Stimulated activated CD4-positive, alpha-beta T cell treated with anti-CD3 and anti-CD28 coated beads, TNF-alpha, amount 100 ng/mL, for 24 hours (primary cell): ENCODE measurements around the gene POLR2E.
"Not testable (repeated sequence)": the region's sequence is repeated elsewhere in the genome, so short reads cannot be mapped to it uniquely, and the experiment has no call there.

Experiments used
- DNase-seq, 3 experiments: peaks; one replicate each; pipeline ENCODE4 v3.0.0-alpha.2; 2020; ENCODE audit warnings: low read depth in 3 of 3

POLR2E gene

DNA sequence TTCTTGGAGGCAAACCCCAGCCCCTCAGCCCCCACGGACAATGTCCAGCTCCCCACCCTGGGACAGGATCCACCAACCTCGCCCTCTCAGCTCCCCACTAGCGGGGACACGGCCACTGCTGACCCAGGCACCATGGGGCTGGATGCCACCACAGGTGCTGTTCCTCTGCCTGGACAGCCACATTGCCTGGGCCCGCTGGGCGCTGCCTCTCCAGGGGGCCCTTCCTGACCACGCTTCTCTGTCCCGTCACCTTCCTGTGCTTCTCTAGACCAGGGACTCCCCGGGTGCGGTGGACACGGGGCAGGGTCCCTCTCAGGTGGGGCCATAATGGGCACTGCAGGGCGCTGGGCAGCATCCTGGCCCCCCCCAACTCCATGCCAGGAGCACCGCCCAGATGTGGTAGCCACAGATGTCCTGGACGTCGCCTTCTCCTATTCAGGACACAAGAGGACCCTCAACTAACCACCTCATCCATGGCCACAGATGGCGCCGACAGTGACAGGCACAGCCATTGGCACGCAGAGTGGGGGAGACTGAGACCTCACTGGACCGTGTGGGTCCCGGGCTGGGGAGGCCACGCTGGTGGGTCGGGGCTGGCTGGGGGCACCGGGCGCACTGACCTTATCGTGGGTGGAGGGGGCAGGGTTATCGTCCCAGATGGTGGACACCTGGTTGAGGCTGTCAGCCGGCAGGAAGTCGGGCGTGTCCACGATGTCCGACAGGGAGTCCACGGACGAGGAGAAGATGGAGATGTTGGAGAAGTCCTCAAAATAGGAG is 32.0 kb upstream of the POLR2E start:
- DNase-seq = no peak

DNA sequence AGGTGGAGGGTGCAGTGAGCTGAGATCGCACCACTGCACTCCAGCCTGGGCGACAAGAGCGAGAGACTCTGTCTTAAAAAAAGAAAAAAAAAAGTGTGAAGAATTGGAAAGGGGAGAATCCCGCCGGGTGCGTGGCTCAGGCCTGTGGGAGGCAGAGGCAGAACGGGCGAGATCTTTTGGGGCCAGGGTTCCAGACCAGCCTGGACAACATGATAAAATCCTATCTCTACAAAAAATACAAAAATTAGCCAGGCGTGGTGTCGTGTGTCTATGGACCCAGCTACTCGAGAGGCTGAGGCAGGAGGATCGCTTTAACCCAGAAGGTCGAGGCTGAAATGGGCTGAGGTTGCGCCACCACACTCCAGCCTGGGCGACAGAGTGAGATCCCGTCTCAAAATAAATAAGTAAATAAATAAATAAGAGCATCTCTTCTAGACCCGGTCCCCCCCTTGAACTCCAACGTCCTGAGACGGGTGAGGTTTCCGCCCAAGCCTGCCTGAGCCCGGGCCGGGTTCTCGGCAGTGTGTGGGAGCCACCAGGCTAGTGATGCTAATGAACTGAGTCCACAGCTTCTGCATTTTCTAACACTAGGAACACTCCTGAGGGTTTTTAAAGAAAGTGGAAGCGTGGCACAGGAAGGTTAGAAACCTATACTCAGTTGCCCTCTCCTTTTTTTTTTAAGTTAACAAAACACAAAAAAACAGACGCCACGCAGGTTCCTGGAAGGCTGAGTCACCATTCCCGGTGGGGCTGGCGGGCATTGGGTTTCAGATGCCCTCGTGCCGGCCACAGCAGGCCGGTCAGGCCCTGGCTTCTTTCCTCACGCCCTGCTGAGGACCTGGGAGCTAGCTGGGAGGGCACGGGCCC is 30.7 kb upstream of the POLR2E start:
- DNase-seq = no peak

DNA sequence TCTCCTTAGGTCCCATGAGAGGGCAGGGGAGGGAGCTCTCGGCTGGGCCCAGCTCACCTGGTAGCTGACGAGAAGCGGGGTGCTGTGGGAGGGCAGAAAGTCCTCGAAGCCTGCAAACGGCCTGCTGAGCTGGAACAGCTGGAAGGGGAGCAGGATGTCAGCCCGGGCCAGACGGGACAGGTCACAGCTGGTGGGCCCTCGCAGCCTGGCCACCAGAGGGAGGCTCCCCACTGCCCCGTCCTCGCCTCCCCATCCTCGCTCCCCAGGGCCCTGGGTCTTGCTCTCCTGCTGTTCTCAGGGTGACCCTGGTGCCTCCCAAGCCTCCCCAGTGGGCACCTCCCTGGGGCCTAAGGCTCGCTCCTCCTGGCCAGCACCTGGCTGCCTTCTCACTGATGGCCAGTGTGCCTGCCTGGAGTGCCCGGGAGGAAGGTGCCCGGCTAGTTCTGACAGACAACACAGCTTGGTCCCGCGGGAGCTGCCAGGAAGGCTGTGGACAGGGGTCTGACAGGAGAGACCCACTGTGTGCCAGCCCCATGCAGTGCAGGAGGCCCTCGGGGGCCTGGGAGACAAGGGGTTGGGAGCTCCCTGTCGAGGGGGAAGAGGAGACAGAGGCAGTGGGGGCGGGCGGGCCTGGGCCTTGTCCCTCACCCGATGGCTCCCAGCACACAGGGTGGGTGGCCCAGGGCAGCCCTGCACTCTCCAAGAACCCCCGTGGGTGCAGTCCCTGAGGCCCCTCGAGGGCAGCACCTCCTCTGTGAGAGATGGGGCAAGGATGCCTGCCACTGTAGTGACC is 28.9 kb upstream of the POLR2E start:
- DNase-seq = no peak

DNA sequence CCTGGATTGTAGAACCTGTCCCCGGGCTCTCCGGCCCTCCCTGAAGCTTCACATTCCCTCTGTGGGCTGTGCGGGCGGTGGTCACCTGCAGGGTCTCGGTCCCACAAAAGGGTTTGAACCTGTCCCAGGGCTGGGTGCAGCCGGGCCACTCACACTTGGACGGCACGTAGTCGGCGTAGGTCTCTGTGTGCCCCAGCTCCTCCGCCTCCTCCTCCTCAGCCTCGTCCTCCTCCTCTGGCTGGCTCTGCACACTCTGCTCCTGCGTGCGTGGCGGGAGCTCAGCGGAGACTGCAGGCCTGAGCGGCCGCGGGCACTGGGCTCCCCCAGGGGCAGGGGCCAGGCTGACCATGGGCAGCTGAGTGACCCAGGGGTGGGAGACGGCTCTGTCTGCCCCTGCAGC is 28.2 kb upstream of the POLR2E start:
- DNase-seq = no peak

DNA sequence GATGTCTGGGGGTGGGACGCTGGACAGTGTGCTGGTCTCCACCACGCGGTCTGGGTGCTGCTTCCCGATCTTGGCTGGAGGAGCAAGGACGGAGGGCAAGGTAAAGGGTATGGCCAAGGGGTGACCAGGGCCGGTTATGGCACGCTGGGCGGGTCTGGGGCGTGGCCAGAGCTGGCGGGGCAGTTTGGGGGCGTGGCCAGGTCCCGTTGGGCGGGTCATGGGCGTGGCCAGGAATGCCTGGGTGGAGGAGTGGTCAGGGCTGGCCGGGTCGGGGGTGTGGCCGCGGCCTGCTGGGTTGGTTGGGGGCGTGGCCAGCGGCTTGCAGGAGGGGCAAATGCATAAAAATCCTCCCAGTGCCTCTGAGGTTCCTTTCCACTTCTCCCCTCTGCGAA is 27.8 kb upstream of the POLR2E start:
- DNase-seq = peak in 1 of 3 experiments; percentile 71

DNA sequence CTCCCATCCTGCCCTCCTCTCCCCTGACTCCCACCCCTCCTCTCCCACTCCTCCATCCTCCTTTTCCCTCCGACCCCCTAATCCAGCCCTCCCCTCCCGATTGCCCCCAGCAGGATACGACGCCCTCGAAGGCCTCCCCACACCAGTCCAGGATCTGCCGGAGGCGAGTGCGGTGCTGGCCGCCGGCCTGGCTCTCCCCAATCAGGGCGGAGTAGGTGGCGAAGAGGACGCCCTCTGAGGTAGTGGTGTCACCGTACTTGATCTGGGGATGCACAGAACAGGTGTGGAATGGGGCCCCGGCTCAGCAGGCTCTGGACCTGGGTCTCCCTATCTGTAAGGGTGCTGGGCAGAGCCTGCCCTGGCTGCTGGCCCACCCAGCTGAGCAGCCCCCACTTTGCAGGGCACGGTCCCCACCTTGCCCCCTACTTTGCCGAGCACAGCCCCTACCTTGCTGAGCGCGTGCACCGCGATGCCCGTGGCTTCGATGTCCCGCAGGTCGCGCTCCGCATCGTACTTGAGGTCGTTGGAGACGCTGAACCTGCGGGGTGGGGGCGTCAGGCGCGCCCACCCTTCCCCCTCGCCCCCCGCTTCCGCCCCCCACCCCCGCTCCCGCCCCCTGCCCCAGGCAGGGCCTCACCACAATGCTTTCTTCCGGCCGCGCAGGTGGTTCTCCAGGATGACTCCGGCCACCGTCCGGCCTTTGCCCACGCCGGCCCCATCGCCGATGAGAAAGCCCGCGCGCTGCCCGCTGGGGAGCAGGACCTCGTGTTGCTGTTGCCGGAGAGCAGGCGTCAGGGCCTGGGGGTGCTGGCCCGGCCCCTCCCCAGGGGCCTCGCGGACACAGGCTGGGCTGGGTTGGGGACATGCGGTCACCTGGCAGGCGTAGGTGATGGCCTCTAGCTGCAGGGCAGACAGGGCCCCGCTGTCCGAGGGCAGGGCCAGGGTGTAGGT is 27.1 kb upstream of the POLR2E start:
- DNase-seq = no peak

DNA sequence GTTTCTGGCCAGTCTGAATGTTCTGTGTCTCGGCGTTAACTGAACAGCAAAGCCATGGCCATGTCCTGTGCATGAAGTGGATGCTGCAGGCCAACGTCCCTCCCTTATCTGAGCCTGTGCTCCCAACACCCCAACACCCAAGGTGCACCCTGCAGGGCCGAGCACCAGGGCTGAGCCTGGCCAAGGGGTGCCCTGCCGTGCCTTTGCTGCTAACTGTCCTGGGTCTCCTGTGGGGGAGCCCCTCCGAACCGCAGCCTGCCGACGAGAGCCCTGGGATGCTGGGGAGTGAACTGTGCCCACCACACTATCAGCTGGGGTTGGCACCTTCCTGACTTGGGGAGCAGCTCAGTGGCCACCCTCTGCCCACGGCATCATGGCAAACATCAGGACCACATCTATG is 26.2 kb upstream of the POLR2E start:
- DNase-seq = no peak

DNA sequence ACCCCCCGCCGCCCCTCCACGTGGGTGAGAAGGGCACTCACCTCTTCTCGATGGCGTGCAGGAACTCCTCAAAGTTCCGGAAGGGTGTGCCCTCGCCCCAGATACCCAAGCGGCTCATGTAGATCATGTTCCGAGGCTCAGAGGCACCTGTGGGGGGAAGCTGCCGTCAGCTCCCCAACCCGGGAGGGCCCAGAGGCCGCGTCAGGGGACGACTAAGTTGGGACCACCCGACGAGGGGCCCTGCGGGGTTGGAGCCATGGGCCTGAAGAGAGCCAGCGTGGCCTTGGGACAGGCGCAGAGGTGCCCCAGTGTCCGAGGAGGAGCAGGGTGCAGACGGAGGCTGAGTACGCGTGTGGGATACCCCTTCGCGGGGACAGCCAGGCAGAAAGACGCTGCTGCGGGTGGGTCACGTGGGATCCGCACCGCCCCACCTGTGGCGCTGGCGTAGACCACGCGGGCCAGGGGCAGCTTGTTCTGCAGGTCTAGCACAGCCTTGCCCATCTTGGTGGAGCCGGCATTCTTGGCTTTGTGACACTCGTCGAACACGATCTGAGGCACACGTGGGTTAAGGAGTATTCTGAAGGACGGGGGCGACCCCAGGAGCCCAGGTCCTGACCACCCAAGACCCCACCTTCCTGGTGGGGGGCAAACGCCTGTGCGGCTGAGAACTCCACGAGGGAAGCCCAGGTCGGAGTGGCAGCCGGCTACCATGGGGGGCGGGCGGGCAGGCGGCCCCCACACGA is 24.5 kb upstream of the POLR2E start:
- DNase-seq = no peak

DNA sequence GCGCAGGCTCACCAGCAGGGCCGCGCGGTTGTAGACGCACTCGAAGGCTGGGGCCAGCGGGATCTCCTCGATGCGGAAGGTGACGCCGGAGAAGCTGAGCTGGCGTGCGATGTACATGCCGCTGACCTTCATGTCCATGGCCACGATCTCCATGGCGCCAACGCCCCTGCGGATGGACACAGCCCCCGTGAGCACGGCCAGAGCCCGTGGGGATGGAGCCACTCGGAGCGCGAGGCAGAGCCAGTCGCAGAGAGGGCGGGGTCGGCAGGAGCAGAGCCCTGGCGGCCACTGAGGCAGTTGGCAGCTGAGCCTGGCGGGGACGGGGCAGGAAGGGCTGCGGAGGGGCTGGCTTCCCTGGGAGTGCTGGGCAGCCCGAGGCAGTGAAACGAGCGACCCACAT is 23.8 kb upstream of the POLR2E start:
- DNase-seq = no peak

DNA sequence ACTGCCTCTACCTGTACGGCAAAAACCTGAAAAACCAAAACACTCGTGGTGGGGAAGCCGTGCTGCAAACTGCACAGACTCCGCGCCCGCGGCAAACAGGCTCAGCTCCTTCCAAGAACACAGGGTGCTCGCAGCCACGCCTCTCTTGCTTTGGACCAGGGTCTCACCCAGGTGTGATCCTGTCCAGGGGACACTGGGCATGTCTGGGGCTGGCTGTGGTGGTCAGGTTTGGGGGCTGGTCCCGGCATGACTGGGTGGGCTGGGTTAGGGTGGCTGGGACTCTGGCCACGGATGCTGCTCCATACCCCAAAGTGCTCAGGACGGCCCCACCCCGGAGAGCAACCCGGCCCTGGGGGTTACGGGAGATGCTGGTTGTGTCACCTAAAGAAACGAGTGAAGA is 22.5 kb upstream of the POLR2E start:
- no peak for DNase-seq

DNA sequence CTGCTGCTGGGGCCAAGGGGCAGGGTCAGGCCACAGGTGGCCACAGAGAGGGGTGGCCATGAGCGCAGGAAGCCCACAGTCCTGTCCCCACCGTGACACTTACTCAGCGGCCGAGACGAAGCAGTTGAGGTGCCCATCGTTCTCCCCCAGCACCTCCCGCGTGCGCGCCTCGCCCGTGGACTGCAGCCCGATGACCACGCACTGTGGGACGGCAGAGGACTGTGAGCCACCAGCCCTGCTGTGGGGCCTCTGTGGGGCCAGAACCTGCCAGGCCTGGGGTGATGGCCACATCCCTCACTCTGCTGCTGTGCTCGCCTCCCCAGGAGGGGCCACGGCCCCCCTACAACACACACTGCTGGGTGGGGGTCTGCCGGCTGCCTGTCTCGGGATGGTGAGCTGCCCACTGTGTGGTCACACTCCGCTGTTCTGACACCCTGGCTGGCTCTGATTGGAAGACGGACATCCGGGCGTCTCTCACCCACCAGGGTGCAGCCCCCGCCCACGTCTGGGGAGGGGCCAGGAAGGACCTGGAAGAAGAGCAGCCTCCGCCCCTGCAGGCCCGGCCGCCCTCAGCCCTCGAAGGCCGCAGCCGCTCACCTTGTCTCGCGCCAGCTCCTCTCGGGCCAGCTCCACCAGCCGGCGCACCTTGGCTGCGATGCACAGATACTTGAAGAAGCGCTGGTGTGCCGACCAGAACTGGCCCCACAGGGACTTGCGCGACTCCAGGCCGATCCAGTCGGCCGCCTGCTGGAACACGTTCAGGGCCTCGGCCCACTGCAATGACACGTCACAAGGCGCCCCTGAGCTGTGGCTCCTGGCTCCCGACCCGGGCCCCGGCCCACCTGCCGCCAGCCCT is 21.8 kb upstream of the POLR2E start:
- DNase-seq = no peak

DNA sequence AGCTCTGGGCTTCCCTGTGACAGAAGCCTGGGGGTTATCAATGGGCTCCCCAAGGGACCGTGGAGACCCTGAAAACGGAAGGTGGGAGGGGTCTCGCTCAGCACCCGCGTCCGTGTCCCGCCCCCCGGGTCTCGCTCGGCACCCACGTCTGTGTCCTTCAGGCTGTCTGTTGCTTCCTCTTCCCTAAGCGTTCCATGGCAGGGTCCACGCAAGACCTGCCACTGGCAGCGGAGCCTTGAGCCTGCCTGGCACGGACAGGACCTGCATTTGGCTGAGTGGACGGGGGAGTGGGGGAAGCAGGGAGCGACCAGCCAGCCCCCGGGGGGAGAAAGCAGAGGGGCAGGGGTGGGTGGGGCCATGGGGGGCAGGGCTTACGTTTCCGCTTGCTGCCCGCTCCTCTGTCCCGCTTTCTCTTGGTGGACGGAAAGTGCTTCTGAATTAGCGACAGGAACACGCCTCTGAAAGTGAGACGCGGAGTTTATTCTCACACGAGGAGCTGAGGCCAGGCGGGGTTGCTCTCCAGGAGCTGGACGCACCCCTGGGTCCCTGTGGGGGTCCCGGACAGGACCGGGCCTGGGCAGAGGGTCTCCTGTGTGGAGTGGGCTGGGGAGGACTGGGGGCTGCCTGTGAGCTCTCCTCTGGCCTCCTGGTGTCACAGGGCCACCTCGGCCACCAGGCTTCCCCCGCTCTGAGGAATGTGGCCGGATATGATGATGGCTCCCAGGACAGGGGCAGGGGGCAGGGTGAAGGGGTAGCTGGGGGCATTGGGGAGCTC is 20.7 kb upstream of the POLR2E start:
- DNase-seq = no peak

DNA sequence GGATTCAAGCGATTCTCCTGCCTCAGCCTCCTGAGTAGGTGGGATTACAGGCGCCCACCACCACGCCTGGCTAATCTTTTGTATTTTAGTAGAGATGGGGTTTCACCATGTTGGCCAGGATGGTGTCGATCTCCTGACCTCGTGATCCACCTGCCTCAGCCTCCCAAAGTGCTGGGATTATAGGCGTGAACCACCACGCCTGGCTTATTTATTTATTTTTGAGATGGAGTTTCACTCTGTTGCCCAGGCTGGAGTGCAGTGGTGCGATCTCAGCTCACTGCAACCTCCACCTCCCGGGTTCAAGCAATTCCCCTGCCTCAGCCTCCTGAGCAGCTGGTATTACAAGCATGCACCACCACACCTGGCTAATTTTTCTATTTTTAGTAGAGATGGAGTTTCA is 19.6 kb upstream of the POLR2E start:
- DNase-seq = not testable (repeated sequence)

DNA sequence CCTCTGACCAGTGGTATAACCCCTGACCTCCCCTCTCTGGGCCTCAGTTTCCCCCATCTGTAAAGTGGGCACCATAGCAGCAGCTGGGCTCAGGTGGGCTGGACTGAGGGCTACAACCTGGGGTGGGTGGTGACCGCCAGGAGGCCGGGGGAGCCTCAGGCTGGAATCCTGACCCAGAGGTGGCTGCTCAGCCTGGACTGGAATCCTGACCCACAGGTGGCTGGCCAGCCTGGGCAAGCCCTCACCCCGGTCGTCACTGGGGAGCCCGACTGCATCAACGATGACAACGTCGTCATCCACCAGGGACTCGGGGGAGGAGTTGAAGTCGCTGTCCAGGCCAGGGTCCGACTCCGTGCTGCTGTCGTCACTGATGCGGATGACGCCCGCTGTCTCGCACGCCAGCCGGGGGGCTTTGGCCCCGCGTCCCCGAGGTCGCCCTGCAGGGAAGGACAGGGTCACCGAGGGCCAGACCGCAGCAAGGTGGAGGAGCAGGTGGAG is 18.9 kb upstream of the POLR2E start:
- no peak for DNase-seq

DNA sequence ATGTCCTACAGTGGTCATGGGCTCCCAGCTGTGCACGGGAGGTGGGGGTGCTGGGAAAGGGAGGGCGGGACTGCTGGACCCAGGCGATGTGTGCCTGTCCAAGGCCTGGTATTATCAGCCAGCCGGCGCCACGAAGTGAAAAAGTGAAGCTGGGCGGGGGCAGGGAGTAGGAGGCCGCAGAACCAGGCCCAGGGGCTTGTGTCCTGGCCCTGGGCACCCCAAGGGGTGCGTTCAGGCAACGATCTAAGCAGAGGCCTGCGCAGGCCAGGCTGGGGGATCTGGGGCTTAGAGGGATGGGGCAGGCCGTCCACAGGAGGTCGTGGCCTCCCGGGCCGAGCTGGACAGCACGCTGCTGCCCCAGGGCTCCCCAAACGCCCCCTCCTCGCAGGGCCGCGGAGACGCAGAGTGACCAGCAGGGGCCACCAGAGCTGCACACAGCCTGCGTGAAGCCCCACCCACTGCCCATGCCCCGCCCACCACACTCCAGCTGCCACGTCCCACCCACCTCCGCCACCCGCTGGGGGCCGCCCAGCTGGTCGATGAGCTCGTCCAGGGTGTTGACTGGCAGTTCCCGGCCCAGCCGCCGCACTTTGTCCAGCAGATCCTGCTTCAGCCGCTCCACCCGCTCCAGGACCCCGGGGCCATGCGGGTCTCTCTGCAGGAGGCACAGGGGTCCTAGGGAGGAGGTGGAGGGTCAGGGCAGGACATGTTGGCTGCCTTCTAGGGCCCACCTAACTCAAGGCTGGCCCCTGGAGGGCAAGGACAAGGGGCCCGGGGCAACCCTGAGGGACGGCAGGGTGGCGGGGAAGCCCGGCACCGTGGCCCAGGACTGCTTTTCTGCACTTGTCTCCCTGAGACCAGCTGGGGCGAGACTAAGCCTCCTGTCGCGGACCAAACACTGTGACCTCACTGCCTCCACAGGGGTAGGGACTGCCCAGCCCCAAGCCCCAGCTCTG is 18.1 kb upstream of the POLR2E start:
- peak; percentile 65 to 88 (median 65) for DNase-seq

DNA sequence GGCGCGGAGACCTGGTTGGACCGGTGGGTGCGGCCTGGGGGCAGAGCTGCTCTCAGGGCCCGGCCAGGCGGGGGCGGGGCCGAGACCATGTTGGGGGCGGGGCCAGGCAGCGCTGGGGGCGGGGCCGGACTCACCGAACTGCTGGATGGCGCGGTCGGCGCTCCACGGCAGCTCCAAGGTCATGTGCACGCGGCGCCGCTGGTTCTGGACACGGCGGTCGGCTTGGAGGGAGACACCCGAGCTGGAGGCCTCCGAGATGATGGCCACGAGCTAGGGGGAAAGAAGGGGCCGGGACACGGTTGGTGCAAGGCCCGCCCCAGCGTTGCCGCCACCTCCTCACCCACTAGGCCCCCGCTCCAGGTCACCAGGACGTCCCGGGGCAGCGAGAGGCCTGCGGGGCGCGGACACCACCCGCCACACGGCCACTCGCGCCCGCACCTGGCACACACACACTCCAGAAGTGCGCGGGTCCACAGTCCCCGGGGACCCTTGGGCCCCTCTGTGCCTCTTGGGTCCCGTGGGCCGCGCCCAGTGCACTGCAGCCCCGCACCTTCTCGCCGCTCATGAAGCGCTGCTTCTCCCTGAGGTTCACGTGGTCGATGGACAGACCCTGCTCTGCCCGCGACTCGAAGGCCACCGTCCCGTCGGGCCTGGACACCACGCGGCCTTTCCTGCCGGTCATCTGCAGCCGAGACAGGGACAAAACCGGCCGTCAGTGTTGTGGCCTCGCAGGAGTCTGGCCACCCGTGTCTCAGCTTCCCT is 17.3 kb upstream of the POLR2E start:
- no peak for DNase-seq
